Measurements from ENCODE around the gene KCNC4.

GRCh38 chr1:110230381-110231199 is 20.5 kb downstream of the KCNC4 start:
- TF ChIP-seq CTCF (IDR thresholded peaks at IDR 0.05) = no peak
- TF ChIP-seq POLR2A (IDR thresholded peaks at IDR 0.05) = no peak

Measured in thyroid gland (tissue), 4 donors.